Activated naive CD8-positive, alpha-beta T cell (primary cell): ENCODE results near the gene GCNT3.

Experiments
- H3K27ac Mint-ChIP-seq: one replicate; pipeline ENCODE4 v1.8.0; 2021; ENCODE audit warnings: mixed read lengths
- H3K27me3 Mint-ChIP-seq: one replicate; pipeline ENCODE4 v1.8.0; 2021; ENCODE audit warnings: mixed read lengths
- H3K36me3 Mint-ChIP-seq: one replicate; pipeline ENCODE4 v1.8.0; 2021; ENCODE audit warnings: mixed read lengths
- H3K4me1 Mint-ChIP-seq: one replicate; pipeline ENCODE4 v1.8.0; 2021; ENCODE audit warnings: low read depth, mixed read lengths
- H3K4me3 Mint-ChIP-seq: one replicate; pipeline ENCODE4 v1.8.0; 2021; ENCODE audit warnings: mild to moderate bottlenecking, mixed read lengths
- H3K9me3 Mint-ChIP-seq: one replicate; pipeline ENCODE4 v1.8.0; 2021; ENCODE audit warnings: low read depth, mixed read lengths

The GCNT3 gene, protein sequence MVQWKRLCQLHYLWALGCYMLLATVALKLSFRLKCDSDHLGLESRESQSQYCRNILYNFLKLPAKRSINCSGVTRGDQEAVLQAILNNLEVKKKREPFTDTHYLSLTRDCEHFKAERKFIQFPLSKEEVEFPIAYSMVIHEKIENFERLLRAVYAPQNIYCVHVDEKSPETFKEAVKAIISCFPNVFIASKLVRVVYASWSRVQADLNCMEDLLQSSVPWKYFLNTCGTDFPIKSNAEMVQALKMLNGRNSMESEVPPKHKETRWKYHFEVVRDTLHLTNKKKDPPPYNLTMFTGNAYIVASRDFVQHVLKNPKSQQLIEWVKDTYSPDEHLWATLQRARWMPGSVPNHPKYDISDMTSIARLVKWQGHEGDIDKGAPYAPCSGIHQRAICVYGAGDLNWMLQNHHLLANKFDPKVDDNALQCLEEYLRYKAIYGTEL

DNA sequence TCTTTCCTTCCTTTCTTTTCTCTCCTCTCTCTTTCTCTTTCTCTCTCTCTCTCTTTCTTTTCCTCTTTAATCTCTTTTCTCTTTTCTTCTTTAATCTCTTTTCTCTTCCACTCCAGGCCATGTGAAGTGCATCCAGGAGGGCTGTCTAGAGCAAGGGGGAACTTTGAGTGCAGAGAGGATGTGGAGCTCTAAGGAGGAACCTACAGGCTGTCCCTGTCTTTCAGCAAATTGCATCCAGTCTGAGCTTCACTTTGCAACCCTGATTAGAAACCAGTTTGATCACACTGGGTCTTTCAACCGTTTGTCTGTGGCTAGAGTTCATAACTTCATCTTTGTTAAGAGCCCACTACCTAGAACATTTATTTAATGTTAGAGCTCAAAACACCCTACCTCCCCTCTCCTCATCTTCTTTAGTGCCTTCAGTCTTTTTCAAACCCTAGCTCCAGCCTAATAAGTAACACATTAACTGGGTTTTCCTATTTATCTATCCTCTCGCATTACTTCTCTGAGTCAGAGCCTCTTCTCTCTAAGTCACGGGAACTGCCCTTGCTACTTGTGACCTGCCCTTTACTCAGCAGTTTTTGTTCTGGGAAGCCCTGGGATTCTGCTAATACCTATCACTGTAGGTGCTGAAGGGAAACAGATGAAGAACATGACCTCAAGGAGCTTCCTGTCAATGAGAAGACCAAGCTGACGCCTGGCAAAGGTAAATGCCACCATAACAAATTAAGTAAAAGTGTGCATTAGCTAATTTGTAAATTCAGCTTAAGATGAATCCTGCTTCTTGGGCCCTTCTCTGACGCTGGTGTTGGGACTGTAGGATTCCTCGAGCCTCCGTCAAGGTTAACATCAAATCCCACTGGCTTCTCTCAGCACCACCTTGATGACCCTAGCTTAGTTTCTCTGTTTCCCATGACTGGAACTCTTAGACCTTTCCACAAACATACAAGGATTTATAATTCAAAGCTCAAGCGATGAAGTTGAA is at the start of gene GCNT3:
TSS of gene GCNT3 (plus strand) at position 508 of the 985 bp plus-strand sequence. CDS start 6,456 bp downstream, outside the sequence.
- Mint-ChIP-seq H3K27me3 (peaks cover 1% of the 10 kb centered on the region), H3K9me3 (no peaks in the 10 kb centered on the region), H3K4me1 (peaks cover 9% of the 10 kb centered on the region), H3K36me3 (no peaks in the 10 kb centered on the region), H3K4me3 (no peak within 1 kb of the TSS), H3K27ac (no peak within 1 kb of the TSS)

DNA sequence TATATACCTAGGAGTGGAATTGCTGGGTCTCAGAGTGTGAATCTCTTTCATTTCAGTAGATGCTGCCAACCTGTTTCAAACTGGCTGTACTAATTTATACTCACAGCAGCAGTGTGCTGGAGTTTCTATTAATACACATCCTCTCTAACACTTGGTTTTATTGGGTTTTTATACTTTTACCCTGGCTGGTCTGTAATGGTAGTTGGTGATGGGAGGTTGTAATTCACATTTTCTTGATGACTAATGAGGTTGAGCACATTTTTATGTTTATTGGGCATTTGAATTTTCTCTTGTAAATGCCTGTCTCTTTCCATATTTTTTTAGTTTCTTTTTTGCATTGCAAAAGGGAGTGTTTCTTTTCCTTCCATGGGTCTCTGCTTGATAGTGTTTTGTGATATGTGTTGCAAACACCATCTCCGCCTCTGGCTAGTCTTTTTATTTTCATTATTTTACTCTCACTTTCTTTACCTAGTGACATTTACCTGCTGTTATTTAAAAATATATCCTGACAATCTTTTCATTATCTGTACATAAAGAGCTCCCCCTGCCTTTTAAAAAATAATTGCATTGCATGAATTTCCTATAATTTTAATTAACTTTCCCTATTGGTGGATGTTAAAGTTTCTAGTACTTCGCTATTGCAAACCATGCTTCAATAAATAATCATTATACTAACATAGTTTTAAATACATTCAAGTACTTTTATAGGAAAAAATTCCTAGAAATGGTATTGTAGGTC is 49.0 kb upstream of the GCNT3 start:
- peaks cover 2% of the 10 kb centered on the region for H3K27me3 Mint-ChIP-seq
- H3K4me1 Mint-ChIP-seq, result no peaks in the 10 kb centered on the region
- H3K4me3 Mint-ChIP-seq, result no peak overlapping the region
- no peaks in the 10 kb centered on the region for H3K9me3 Mint-ChIP-seq
- no peak overlapping the region for H3K27ac Mint-ChIP-seq
- H3K36me3 Mint-ChIP-seq, result peaks cover 2% of the 10 kb centered on the region

- no peaks in the 10 kb centered on the region for H3K4me1 Mint-ChIP-seq
- H3K36me3 Mint-ChIP-seq, result peaks cover 2% of the 10 kb centered on the region
- no peak overlapping the region for H3K27ac Mint-ChIP-seq
- peaks cover 2% of the 10 kb centered on the region for H3K27me3 Mint-ChIP-seq
- H3K4me3 Mint-ChIP-seq, result no peak overlapping the region
- H3K9me3 Mint-ChIP-seq, result no peaks in the 10 kb centered on the region
Observed at GRCh38 chr15:59565299-59565698, 46.3 kb upstream of the GCNT3 start.

DNA sequence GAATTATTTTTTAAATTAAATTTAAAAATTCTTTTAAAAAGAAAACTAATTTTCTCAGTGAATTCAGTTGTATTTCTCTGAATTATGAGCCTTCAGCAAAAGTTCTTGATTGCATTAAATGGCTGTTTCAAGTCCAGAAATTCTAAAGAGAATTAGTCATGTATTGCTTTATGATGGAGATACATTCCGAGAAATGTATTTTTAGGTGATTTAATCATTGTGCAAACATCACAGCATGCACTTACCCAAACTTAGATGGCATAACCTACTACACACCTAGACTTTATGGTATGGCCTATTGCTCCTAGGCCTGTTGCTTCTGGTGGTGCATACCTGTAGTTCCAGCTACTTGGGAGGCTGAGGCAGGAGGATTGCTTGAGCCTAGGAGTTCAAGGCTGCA is 44.3 kb upstream of the GCNT3 start:
- Mint-ChIP-seq H3K36me3 (peaks cover 2% of the 10 kb centered on the region), H3K4me1 (no peaks in the 10 kb centered on the region), H3K27me3 (peaks cover 5% of the 10 kb centered on the region), H3K27ac (no peak overlapping the region), H3K4me3 (no peak overlapping the region), H3K9me3 (no peaks in the 10 kb centered on the region)

GRCh38 chr15:59569477-59569876 is 42.1 kb upstream of the GCNT3 start:
- Mint-ChIP-seq H3K27me3 (peaks cover 5% of the 10 kb centered on the region), H3K4me3 (no peak overlapping the region), H3K9me3 (no peaks in the 10 kb centered on the region), H3K27ac (no peak overlapping the region), H3K36me3 (peaks cover 2% of the 10 kb centered on the region), H3K4me1 (no peaks in the 10 kb centered on the region)

- H3K36me3 Mint-ChIP-seq, result peaks cover 2% of the 10 kb centered on the region
- H3K27ac Mint-ChIP-seq, result no peak overlapping the region
- H3K4me1 Mint-ChIP-seq, result no peaks in the 10 kb centered on the region
- peaks cover 5% of the 10 kb centered on the region for H3K27me3 Mint-ChIP-seq
- no peak overlapping the region for H3K4me3 Mint-ChIP-seq
- no peaks in the 10 kb centered on the region for H3K9me3 Mint-ChIP-seq
Observed at GRCh38 chr15:59570315-59570714, 41.3 kb upstream of the GCNT3 start.

DNA sequence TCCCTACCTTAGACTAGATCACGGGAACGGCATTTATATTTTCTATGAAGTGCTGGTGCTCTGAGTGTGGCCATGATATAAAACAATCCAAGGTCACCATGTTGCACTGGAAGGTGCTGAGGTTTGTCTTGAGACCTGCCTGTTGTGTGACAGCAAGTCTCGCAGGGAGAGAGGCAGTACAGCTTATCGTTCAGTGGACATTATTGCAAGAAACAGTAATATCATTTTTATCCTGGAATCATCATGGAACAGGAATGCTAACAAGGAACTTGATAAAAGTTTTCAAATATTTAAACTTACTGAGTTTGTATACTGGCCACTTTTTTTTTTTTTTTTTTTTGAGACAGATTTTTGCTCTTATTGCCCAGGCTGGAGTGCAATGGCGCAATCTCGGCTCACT is 40.0 kb upstream of the GCNT3 start:
- Mint-ChIP-seq H3K27ac (no peak overlapping the region), H3K4me1 (no peaks in the 10 kb centered on the region), H3K36me3 (no peaks in the 10 kb centered on the region), H3K4me3 (no peak overlapping the region), H3K9me3 (no peaks in the 10 kb centered on the region), H3K27me3 (peaks cover 3% of the 10 kb centered on the region)

GRCh38 chr15:59583088-59583487 is 28.5 kb upstream of the GCNT3 start:
- Mint-ChIP-seq H3K4me1 (peaks cover 4% of the 10 kb centered on the region), H3K36me3 (no peaks in the 10 kb centered on the region), H3K27ac (no peak overlapping the region), H3K4me3 (no peak overlapping the region), H3K9me3 (no peaks in the 10 kb centered on the region), H3K27me3 (peaks cover 4% of the 10 kb centered on the region)

DNA sequence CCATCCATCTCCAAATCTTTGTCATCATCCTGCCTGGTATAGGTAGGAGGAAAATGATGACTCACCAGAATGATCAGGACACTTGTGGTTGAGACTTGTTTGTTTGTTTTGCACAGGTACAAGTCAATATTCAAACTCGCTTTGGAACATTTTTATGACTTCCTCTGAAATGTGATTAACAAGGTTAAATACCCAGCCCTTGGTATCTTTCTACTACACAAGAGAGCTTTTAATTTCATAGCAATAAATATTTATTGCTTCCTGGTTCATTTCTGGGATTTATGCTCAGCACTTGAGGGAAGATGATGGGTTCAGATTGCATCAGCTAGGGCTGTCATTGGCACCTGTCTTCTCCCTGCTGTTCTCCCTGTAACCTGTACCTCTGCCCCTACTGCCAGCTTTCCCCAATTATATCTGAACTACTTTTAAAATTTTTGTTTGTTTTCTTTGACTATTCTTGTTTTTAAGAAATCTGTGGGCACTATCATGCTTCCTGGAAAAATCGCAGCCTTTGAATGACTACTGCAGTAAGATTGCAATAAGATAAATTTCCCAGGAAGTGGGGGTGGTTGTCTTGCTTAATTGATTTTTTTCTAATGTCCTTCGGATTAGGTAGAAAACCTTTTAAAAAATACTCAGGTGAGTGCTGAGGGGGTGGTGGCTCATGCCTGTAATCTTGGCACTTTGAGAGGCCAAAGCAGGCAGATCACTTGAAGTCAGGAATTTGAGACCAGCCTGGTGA is 24.3 kb upstream of the GCNT3 start:
- Mint-ChIP-seq H3K4me3 (no peak overlapping the region), H3K4me1 (peaks cover 18% of the 10 kb centered on the region), H3K9me3 (no peaks in the 10 kb centered on the region), H3K36me3 (no peaks in the 10 kb centered on the region), H3K27ac (no peak overlapping the region), H3K27me3 (peaks cover 2% of the 10 kb centered on the region)

DNA sequence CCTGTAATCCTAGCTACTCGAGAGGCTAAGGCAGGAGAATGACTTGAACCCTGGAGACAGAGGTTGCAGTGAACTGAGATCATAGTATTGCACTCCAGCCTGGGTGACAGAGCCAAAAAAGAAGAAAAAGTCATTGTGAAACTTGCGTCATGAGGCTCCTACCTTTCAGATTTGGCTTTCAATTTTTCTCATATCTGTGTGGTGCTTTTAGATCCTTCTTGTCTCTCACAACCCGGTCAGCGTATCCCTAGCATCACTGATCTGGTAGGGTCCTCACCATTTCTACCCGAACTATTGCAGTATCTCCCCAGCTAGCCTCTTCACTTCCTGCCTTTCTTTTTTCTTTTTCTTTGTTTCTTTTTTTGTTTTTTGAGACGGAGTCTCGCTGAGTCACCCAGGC is 21.6 kb upstream of the GCNT3 start:
- H3K27ac Mint-ChIP-seq, result no peak overlapping the region

GRCh38 chr15:59591356-59591755 is 20.2 kb upstream of the GCNT3 start:
- Mint-ChIP-seq H3K4me1 (peaks cover 18% of the 10 kb centered on the region), H3K27ac (peak overlapping the region; percentile 1), H3K36me3 (no peaks in the 10 kb centered on the region), H3K27me3 (peaks cover 2% of the 10 kb centered on the region), H3K9me3 (no peaks in the 10 kb centered on the region), H3K4me3 (no peak overlapping the region)

More for the DNA sequence above, 21.6 kb upstream of the GCNT3 start:
- no peaks in the 10 kb centered on the region for H3K36me3 Mint-ChIP-seq
- H3K4me1 Mint-ChIP-seq, result peaks cover 18% of the 10 kb centered on the region
- H3K27me3 Mint-ChIP-seq, result peaks cover 2% of the 10 kb centered on the region
- no peaks in the 10 kb centered on the region for H3K9me3 Mint-ChIP-seq
- H3K4me3 Mint-ChIP-seq, result peak overlapping the region; percentile 6

GRCh38 chr15:59594493-59594942 is 17.1 kb upstream of the GCNT3 start:
- H3K4me1 Mint-ChIP-seq, result peaks cover 14% of the 10 kb centered on the region
- H3K4me3 Mint-ChIP-seq, result no peak overlapping the region
- H3K9me3 Mint-ChIP-seq, result no peaks in the 10 kb centered on the region
- H3K27me3 Mint-ChIP-seq, result peaks cover 1% of the 10 kb centered on the region
- no peak overlapping the region for H3K27ac Mint-ChIP-seq
- H3K36me3 Mint-ChIP-seq, result no peaks in the 10 kb centered on the region

GRCh38 chr15:59594991-59595390 is 16.6 kb upstream of the GCNT3 start:
- Mint-ChIP-seq H3K9me3 (no peaks in the 10 kb centered on the region), H3K4me1 (peaks cover 14% of the 10 kb centered on the region), H3K36me3 (peaks cover 2% of the 10 kb centered on the region), H3K4me3 (no peak overlapping the region), H3K27ac (no peak overlapping the region), H3K27me3 (peaks cover 4% of the 10 kb centered on the region)

GRCh38 chr15:59595434-59595915 is 16.1 kb upstream of the GCNT3 start:
- H3K9me3 Mint-ChIP-seq, result no peaks in the 10 kb centered on the region
- H3K27me3 Mint-ChIP-seq, result peaks cover 5% of the 10 kb centered on the region

More at GRCh38 chr15:59595434-59595915, 16.1 kb upstream of the GCNT3 start:
- no peak overlapping the region for H3K4me3 Mint-ChIP-seq
- no peak overlapping the region for H3K27ac Mint-ChIP-seq
- H3K36me3 Mint-ChIP-seq, result peaks cover 5% of the 10 kb centered on the region
- H3K4me1 Mint-ChIP-seq, result peaks cover 11% of the 10 kb centered on the region
